ACC112 (cell line): ENCODE measurements around the gene ZBTB8B.
A peak's percentile ranks its signal among the peaks of the same experiment; 100 is the strongest.
"Not testable (repeated sequence)": the region's sequence is repeated elsewhere in the genome, so short reads cannot be mapped to it uniquely, and the experiment has no call there.

ENCODE experiments used
- H2AFZ ChIP-seq: fragments of 200-600 bp; sonication (generic); one replicate; pipeline ENCODE4 v1.6.0; 2017; ENCODE audit warnings: antibody characterized with exemption, low read length; ENCODE audit not compliant: unreplicated experiment
- H3K27ac ChIP-seq: fragments of 200-600 bp; sonication (generic); 2 replicates; pipeline ENCODE4 v1.5.1; 2014; ENCODE audit warnings: low read depth, mild to moderate bottlenecking, antibody characterized with exemption, low read length, moderate library complexity
- H3K27me3 ChIP-seq: fragments of 200-600 bp; sonication (generic); 2 replicates; pipeline ENCODE4 v1.6.1; 2014; ENCODE audit warnings: mild to moderate bottlenecking, antibody characterized with exemption, low read length, moderate library complexity, mixed read lengths; ENCODE audit not compliant: insufficient read depth
- H3K36me3 ChIP-seq: fragments of 200-600 bp; sonication (generic); 2 replicates; pipeline ENCODE4 v1.6.1; 2016; ENCODE audit warnings: mild to moderate bottlenecking, antibody characterized with exemption, low read length, moderate library complexity, mixed read lengths; ENCODE audit not compliant: insufficient read depth
- H3K4me1 ChIP-seq: fragments of 200-600 bp; sonication (generic); one replicate; pipeline ENCODE4 v1.6.1; 2016; ENCODE audit warnings: low read length, mixed read lengths; ENCODE audit not compliant: insufficient read depth, unreplicated experiment, control insufficient read depth
- H3K4me3 ChIP-seq: fragments of 200-600 bp; sonication (generic); 2 replicates; pipeline ENCODE4 v1.5.1; 2014; ENCODE audit warnings: mild to moderate bottlenecking, low read depth, low read length
- H3K79me2 ChIP-seq: fragments of 200-600 bp; sonication (generic); one replicate; pipeline ENCODE4 v1.6.0; 2016; ENCODE audit warnings: low read length; ENCODE audit not compliant: control insufficient read depth, unreplicated experiment, insufficient read depth

The ZBTB8B gene

GRCh38 chr1:32464716-32465577 lies at the start of gene ZBTB8B:
TSS of gene ZBTB8B (plus strand) at chr1:32465072. CDS start at chr1:32470625, 5,553 bp downstream.
- H3K27ac ChIP-seq, result no peak within 1 kb of the TSS
- peaks cover 50% of the 10 kb centered on the region for H3K27me3 ChIP-seq
- H3K36me3 ChIP-seq, result no peaks in the 10 kb centered on the region
- peak within 1 kb of the TSS; percentile 82 for H3K4me3 ChIP-seq
- peak within 1 kb of the TSS; percentile 86 for H2AFZ ChIP-seq
- H3K4me1 ChIP-seq, result peaks cover 10% of the 10 kb centered on the region
- H3K79me2 ChIP-seq, result no peaks in the 10 kb centered on the region

GRCh38 chr1:32421775-32422174 lies 43.1 kb upstream of the ZBTB8B start:
- no peaks in the 10 kb centered on the region for H3K79me2 ChIP-seq
- no peaks in the 10 kb centered on the region for H3K36me3 ChIP-seq
- H3K4me1 ChIP-seq, result no peaks in the 10 kb centered on the region
- no peak overlapping the region for H3K27ac ChIP-seq
- H3K4me3 ChIP-seq, result no peak overlapping the region
- no peak overlapping the region for H2AFZ ChIP-seq
- H3K27me3 ChIP-seq, result peaks cover 74% of the 10 kb centered on the region

- H3K79me2 ChIP-seq, result no peaks in the 10 kb centered on the region
- H3K27ac ChIP-seq, result no peak overlapping the region
- H3K4me3 ChIP-seq, result peak overlapping the region; percentile 29
- H3K36me3 ChIP-seq, result no peaks in the 10 kb centered on the region
- H3K4me1 ChIP-seq, result no peaks in the 10 kb centered on the region
- peaks cover 68% of the 10 kb centered on the region for H3K27me3 ChIP-seq
- H2AFZ ChIP-seq, result no peak overlapping the region
Observed at GRCh38 chr1:32426489-32427255, 38.2 kb upstream of the ZBTB8B start.

GRCh38 chr1:32427264-32427963 lies 37.5 kb upstream of the ZBTB8B start:
- Histone ChIP-seq H3K27ac (no peak overlapping the region), H3K36me3 (no peaks in the 10 kb centered on the region), H3K4me1 (no peaks in the 10 kb centered on the region), H3K79me2 (no peaks in the 10 kb centered on the region), H3K27me3 (peaks cover 69% of the 10 kb centered on the region), H2AFZ (no peak overlapping the region), H3K4me3 (no peak overlapping the region)

GRCh38 chr1:32431736-32432400 lies 33.0 kb upstream of the ZBTB8B start:
- H2AFZ ChIP-seq, result no peak overlapping the region
- H3K27ac ChIP-seq, result no peak overlapping the region
- no peak overlapping the region for H3K4me3 ChIP-seq

GRCh38 chr1:32438136-32438535 lies 26.7 kb upstream of the ZBTB8B start:
- no peak overlapping the region for H3K4me3 ChIP-seq
- no peaks in the 10 kb centered on the region for H3K36me3 ChIP-seq
- H2AFZ ChIP-seq, result no peak overlapping the region
- peaks cover 27% of the 10 kb centered on the region for H3K27me3 ChIP-seq
- no peaks in the 10 kb centered on the region for H3K4me1 ChIP-seq
- no peak overlapping the region for H3K27ac ChIP-seq
- H3K79me2 ChIP-seq, result no peaks in the 10 kb centered on the region

More at GRCh38 chr1:32431736-32432400, 33.0 kb upstream of the ZBTB8B start:
- H3K27me3 ChIP-seq, result peaks cover 31% of the 10 kb centered on the region
- no peaks in the 10 kb centered on the region for H3K79me2 ChIP-seq
- H3K4me1 ChIP-seq, result no peaks in the 10 kb centered on the region
- H3K36me3 ChIP-seq, result no peaks in the 10 kb centered on the region

GRCh38 chr1:32438777-32439176 lies 26.1 kb upstream of the ZBTB8B start:
- H3K4me1 ChIP-seq, H3K36me3 ChIP-seq, H3K4me3 ChIP-seq, H3K27ac ChIP-seq, H3K79me2 ChIP-seq, H2AFZ ChIP-seq: not testable (repeated sequence)
- H3K27me3 ChIP-seq, result peaks cover 32% of the 10 kb centered on the region

GRCh38 chr1:32441467-32441866 lies 23.4 kb upstream of the ZBTB8B start:
- not testable (repeated sequence) for H3K4me3 ChIP-seq, H2AFZ ChIP-seq

GRCh38 chr1:32447469-32448185 lies 17.2 kb upstream of the ZBTB8B start:
- Histone ChIP-seq H3K27me3 (peaks cover 16% of the 10 kb centered on the region; the same call in 1 of the 2 replicates), H3K4me3 (peak overlapping the region; percentile 59), H2AFZ (peak overlapping the region; percentile 68), H3K79me2 (no peaks in the 10 kb centered on the region), H3K36me3 (no peaks in the 10 kb centered on the region), H3K27ac (no peak overlapping the region), H3K4me1 (no peaks in the 10 kb centered on the region)

More at GRCh38 chr1:32441467-32441866, 23.4 kb upstream of the ZBTB8B start:
- peaks cover 43% of the 10 kb centered on the region for H3K27me3 ChIP-seq
- not testable (repeated sequence) for H3K79me2 ChIP-seq, H3K4me1 ChIP-seq, H3K27ac ChIP-seq, H3K36me3 ChIP-seq
